Measurements from ENCODE around the gene SUMF2. TPM values are rescaled to one million over a fixed set of nuclear protein-coding genes. Genes with fewer than 3 reads are reported as not detected.

SUMF2 gene
- total RNA-seq, 1 experiment from 2014 or later: 89.2 TPM

DNA sequence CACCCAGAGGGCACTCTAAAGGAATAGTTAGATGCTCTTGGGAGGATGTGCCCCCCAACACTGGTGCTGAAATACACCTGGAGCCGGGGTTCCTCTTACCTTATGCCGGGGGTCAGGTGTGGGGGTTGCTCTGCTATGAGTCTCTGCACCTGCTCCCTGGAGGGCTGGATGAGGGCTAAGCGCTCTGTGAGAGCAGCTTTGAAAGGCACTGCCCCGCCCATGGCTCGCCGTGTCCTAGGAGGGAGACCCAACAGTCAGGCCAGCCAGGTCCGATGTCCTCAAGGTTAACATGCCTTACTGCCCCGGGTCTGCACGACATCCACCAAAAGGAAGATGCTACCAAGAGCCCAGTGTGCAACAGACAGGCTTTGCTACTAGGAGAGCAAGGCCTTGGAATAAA is 44.6 kb upstream of the SUMF2 start:
- no peak overlapping the region for H3K27ac Mint-ChIP-seq

More for the DNA sequence above, 44.6 kb upstream of the SUMF2 start:
- no peaks in the 10 kb centered on the region for H3K9me3 Mint-ChIP-seq
- Histone ChIP-seq H2AFZ (ENCODE audit: low read length) (no peak overlapping the region), H2BK120ac (ENCODE audit: low read depth, low read length, poor library complexity, severe bottlenecking) (no peak overlapping the region), H3K9me3 (ENCODE audit: control insufficient read depth, low read depth, low read length) (no peaks in the 10 kb centered on the region), H4K20me1 (ENCODE audit: control insufficient read depth, insufficient read depth, insufficient read length) (no peaks in the 10 kb centered on the region), H2BK5ac (ENCODE audit: insufficient read length, low read length) (no peak overlapping the region), H3K4me2 (ENCODE audit: insufficient read depth, insufficient read length, low read length) (no peak overlapping the region), H3K18ac (ENCODE audit: insufficient read length, low read depth, low read length) (no peak overlapping the region), H2BK12ac (ENCODE audit: insufficient read length, low read depth, low read length) (no peak overlapping the region), H4K8ac (replicated peaks; ENCODE audit: insufficient read length, low read depth, low read length) (no peak overlapping the region), H3T11ph (ENCODE audit: low read length) (no peak overlapping the region), H2AK5ac (ENCODE audit: insufficient read length, low read length) (no peak overlapping the region), H3K23me2 (ENCODE audit: insufficient read length, low read depth, low read length, poor library complexity, severe bottlenecking) (no peaks in the 10 kb centered on the region), H3K14ac (ENCODE audit: insufficient read depth, low read length) (no peak overlapping the region), H4K5ac (ENCODE audit: insufficient read length, low read depth, low read length) (no peak overlapping the region), H2BK20ac (ENCODE audit: low read depth, low read length, poor library complexity, severe bottlenecking) (no peak overlapping the region), H3K79me1 (ENCODE audit: insufficient read depth, low read depth, low read length, poor library complexity, severe bottlenecking) (no peaks in the 10 kb centered on the region), H3K56ac (ENCODE audit: insufficient read length, low read depth, low read length) (no peak overlapping the region), H3K4ac (ENCODE audit: low read depth, low read length) (no peak overlapping the region), H3K9ac (ENCODE audit: extremely low read depth, insufficient read length, low read length) (no peak overlapping the region), H3K27ac (ENCODE audit: insufficient read length, low read depth, low read length) (no peak overlapping the region), H3K4me1 (ENCODE audit: insufficient read depth, low read length) (no peaks in the 10 kb centered on the region), H2BK15ac (ENCODE audit: low read depth, low read length) (no peak overlapping the region), H3K79me2 (ENCODE audit: insufficient read depth, low read length) (no peaks in the 10 kb centered on the region), H3K27me3 (ENCODE audit: insufficient read depth, low read length) (no peaks in the 10 kb centered on the region), H3K23ac (ENCODE audit: insufficient read length, low read depth, low read length) (no peak overlapping the region), H4K91ac (ENCODE audit: insufficient read length, low read depth, low read length) (no peak overlapping the region)
- TF ChIP-seq, protein P1, sequence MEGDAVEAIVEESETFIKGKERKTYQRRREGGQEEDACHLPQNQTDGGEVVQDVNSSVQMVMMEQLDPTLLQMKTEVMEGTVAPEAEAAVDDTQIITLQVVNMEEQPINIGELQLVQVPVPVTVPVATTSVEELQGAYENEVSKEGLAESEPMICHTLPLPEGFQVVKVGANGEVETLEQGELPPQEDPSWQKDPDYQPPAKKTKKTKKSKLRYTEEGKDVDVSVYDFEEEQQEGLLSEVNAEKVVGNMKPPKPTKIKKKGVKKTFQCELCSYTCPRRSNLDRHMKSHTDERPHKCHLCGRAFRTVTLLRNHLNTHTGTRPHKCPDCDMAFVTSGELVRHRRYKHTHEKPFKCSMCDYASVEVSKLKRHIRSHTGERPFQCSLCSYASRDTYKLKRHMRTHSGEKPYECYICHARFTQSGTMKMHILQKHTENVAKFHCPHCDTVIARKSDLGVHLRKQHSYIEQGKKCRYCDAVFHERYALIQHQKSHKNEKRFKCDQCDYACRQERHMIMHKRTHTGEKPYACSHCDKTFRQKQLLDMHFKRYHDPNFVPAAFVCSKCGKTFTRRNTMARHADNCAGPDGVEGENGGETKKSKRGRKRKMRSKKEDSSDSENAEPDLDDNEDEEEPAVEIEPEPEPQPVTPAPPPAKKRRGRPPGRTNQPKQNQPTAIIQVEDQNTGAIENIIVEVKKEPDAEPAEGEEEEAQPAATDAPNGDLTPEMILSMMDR (conservative IDR thresholded peaks at IDR 0.05): no peak
- H3K4me3 Mint-ChIP-seq: no peak overlapping the region
- peaks cover 22 to 59% (median 45%) of the 10 kb centered on the region in 3 experiments; a peak in 6 of 7 replicates for H3K36me3 Mint-ChIP-seq (ENCODE audit: insufficient read depth in 1 of 3, low read depth in 3 of 3)
- WGBS (ENCODE audit: extremely low coverage, insufficient read length, low lambda C conversion rate): no CpG with 5 or more reads among the region's 9 CpGs
- DNase-seq: no peak
- H3K4me1 Mint-ChIP-seq: no peaks in the 10 kb centered on the region
- no peaks in the 10 kb centered on the region for H3K27me3 Mint-ChIP-seq (ENCODE audit: low read depth)

Measured in H9 (cell line).